Caco-2 (cell line): ENCODE results near the gene IL31. TPM values are rescaled to one million over a fixed set of nuclear protein-coding genes. Genes with fewer than 3 reads are reported as not detected.

Source experiments
- BruUV-seq: library from RNA; stranded (reverse); fragments of 400-500 nt; replicated peaks from 2 replicates; lab custom pipeline; 2021; lab: Mats Ljungman, UMichigan
- CTCF ChIA-PET: fragments of 300-600 bp; sonication (Branson Sonifier 250); formaldehyde crosslinking; loops from one replicate; lab custom pipeline; 2022; ENCODE audit warnings: antibody characterized with exemption; lab: Charles Lee
- POLR2A ChIA-PET: fragments of 300-600 bp; sonication (Branson Sonifier 250); formaldehyde crosslinking; loops from one replicate; lab custom pipeline; 2022; ENCODE audit warnings: antibody characterized with exemption; lab: Charles Lee
- DNase-seq, 2 experiments: peaks; one replicate each; pipeline versions ENCODE4 v3.0.0 to v3.0.0-alpha.2; 2020 to 2022
- H3K27me3 ChIP-seq: replicated peaks from 2 replicates; pipeline ENCODE4 v1.6.0; 2011; ENCODE audit warnings: low read length; ENCODE audit not compliant: control insufficient read depth, insufficient read depth
- H3K36me3 ChIP-seq: 2 replicates; pipeline ENCODE4 v1.5.1; 2011; ENCODE audit warnings: low read length; ENCODE audit not compliant: control insufficient read depth, insufficient read depth
- H3K4me1 ChIP-seq: fragments of 250-450 bp; sonication (Bioruptor Pico); 2 replicates; pipeline ENCODE4 v1.5.1; 2020; ENCODE audit warnings: mild to moderate bottlenecking
- H3K4me3 ChIP-seq: 2 replicates; pipeline ENCODE4 v1.5.1; 2011; ENCODE audit warnings: low read depth, mild to moderate bottlenecking, control low read depth, low read length
- H3K9me3 ChIP-seq: fragments of 250-450 bp; sonication (Bioruptor Pico); 2 replicates; pipeline ENCODE4 v1.5.1; 2020; ENCODE audit warnings: mild to moderate bottlenecking, moderate library complexity
- H3K27ac Mint-ChIP-seq: one replicate; pipeline ENCODE4 v1.8.0; 2022; ENCODE audit warnings: mixed read lengths; ENCODE audit not compliant: unreplicated experiment
- H3K27me3 Mint-ChIP-seq: one replicate; pipeline ENCODE4 v1.8.0; 2022; ENCODE audit warnings: mixed read lengths; ENCODE audit not compliant: insufficient read depth, unreplicated experiment
- H3K36me3 Mint-ChIP-seq: one replicate; pipeline ENCODE4 v1.8.0; 2022; ENCODE audit warnings: mild to moderate bottlenecking, mixed read lengths; ENCODE audit not compliant: insufficient read depth, unreplicated experiment
- H3K4me1 Mint-ChIP-seq: one replicate; pipeline ENCODE4 v1.8.0; 2022; ENCODE audit warnings: low read depth, mixed read lengths; ENCODE audit not compliant: unreplicated experiment
- H3K4me3 Mint-ChIP-seq: one replicate; pipeline ENCODE4 v1.8.0; 2022; ENCODE audit warnings: mild to moderate bottlenecking, moderate library complexity, mixed read lengths; ENCODE audit not compliant: unreplicated experiment
- H3K9me3 Mint-ChIP-seq: one replicate; pipeline ENCODE4 v1.8.0; 2022; ENCODE audit warnings: mixed read lengths; ENCODE audit not compliant: unreplicated experiment
- CTCF ChIP-seq, 2 experiments: fragments of 200-600 bp in 1 of 2; IDR thresholded peaks; 1 replicate in 1 of 2; 2 replicates in 1 of 2; pipeline versions ENCODE4 v1.5.1 to v1.8.0; 2011 to 2022; ENCODE audit warnings: antibody characterized with exemption in 1 of 2, control low read depth in 1 of 2, inconsistent platforms in 1 of 2, low read depth in 1 of 2, low read length in 1 of 2, mild to moderate bottlenecking in 1 of 2, moderate library complexity in 1 of 2; ENCODE audit not compliant: insufficient read depth in 1 of 2, severe bottlenecking in 1 of 2, unreplicated experiment in 1 of 2
- intact Hi-C: fragments of 100-400 bp; cut with micrococcal nuclease; formaldehyde crosslinking; loops from one replicate; pipeline ENCODE4 v1.10.0; 2022; ENCODE audit not compliant: unreplicated experiment
- total RNA-seq: library from RNA; stranded (reverse); gene quantifications from 2 replicates; pipeline ENCODE4 v1.2.3, GENCODE V29; 2022

Gene IL31
- total RNA-seq, 1 experiment from 2014 or later, result not detected

- Mint-ChIP-seq H3K4me3 (no peak overlapping the region), H3K9me3 (no peaks in the 10 kb centered on the region), H3K27ac (no peak overlapping the region), H3K4me1 (no peaks in the 10 kb centered on the region), H3K36me3 (no peaks in the 10 kb centered on the region), H3K27me3 (no peaks in the 10 kb centered on the region)
- POLR2A ChIA-PET, result no interaction called here
- CTCF ChIA-PET, result no interaction called here
- no peak for DNase-seq
- no peak overlapping the region for H3K4me3 ChIP-seq
- BruUV-seq, result no TSS peak
- H3K36me3 ChIP-seq, result no peaks in the 10 kb centered on the region
- H3K4me1 ChIP-seq, result no peaks in the 10 kb centered on the region
- no peak for TF ChIP-seq CTCF (IDR thresholded peaks at IDR 0.05; ENCODE audit: insufficient read depth in 1 of 2, low read depth in 1 of 2, low read length in 1 of 2, severe bottlenecking in 1 of 2, unreplicated experiment in 1 of 2)
- H3K27me3 ChIP-seq, result no peaks in the 10 kb centered on the region
- intact Hi-C loops, result loop anchor here (1.0 kb wide), 1 partner anchor 31 kb away; no protein-coding TSS in a partner anchor
- no peaks in the 10 kb centered on the region for H3K9me3 ChIP-seq
Measured at GRCh38 chr12:122160761-122161160, 13.3 kb downstream of the IL31 start.

GRCh38 chr12:122159882-122160281 lies 14.1 kb downstream of the IL31 start:
- H3K9me3 ChIP-seq, result no peaks in the 10 kb centered on the region
- Mint-ChIP-seq H3K27me3 (no peaks in the 10 kb centered on the region), H3K36me3 (no peaks in the 10 kb centered on the region), H3K4me3 (no peak overlapping the region), H3K9me3 (no peaks in the 10 kb centered on the region), H3K4me1 (no peaks in the 10 kb centered on the region), H3K27ac (no peak overlapping the region)
- H3K27me3 ChIP-seq, result no peaks in the 10 kb centered on the region
- intact Hi-C loops, result loop anchor here (1.0 kb wide), 1 partner anchor 31 kb away; no protein-coding TSS in a partner anchor
- H3K36me3 ChIP-seq, result no peaks in the 10 kb centered on the region
- peak; percentile 25 to 31 for TF ChIP-seq CTCF (IDR thresholded peaks at IDR 0.05; ENCODE audit: insufficient read depth in 1 of 2, low read depth in 1 of 2, low read length in 1 of 2, severe bottlenecking in 1 of 2, unreplicated experiment in 1 of 2)
- peak in 1 of 2 experiments; percentile 25 for DNase-seq
- CTCF ChIA-PET, result interaction anchor here (0.6 to 1.0 kb wide), 3 partner anchors 31 to 81 kb away, joined by 3 to 8 read pairs (median 3); partner anchors contain the start of gene MLXIP
- POLR2A ChIA-PET, result interaction anchor here (0.5 kb wide), 1 partner anchor 34 kb away, joined by 8 read pairs; no protein-coding TSS in a partner anchor
- H3K4me1 ChIP-seq, result no peaks in the 10 kb centered on the region
- H3K4me3 ChIP-seq, result no peak overlapping the region
- BruUV-seq, result no TSS peak

DNA sequence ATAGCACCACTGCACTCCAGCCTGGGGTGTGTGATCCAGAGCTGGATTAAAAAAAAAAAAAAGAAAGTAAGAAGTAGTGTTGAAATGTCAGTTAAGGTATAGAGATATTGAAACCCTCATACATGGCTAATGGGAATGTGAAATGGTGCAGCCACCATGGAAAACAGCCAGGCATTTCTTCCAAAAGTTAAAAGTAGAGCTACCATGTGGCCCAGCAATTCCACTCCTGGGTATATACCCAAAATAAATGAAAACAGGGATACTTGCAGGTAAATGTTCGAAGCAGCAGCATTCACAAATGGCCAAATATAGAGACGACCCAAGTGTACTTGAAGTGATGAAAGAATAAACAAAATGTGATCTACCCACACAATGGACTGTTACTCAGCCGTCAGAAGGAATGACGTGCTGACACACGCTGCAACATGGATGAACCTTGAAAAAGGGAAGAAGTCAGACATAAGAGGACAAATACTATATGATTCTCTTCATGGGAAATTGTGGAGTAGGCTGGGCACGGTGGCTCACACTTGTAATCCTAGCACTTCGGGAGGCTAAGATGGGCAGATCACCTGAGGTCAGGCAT lies 15.2 kb downstream of the IL31 start:
- H3K27ac Mint-ChIP-seq, result no peak overlapping the region
- Histone ChIP-seq H3K27me3 (no peaks in the 10 kb centered on the region), H3K36me3 (no peaks in the 10 kb centered on the region), H3K9me3 (no peaks in the 10 kb centered on the region), H3K4me1 (no peaks in the 10 kb centered on the region), H3K4me3 (no peak overlapping the region)
- no peak overlapping the region for H3K4me3 Mint-ChIP-seq
- H3K9me3 Mint-ChIP-seq, result no peaks in the 10 kb centered on the region
- ChIA-PET CTCF (interaction anchor here (0.5 to 1.6 kb wide), 4 partner anchors 15 to 47 kb away, joined by 3 to 6 read pairs (median 3); no protein-coding TSS in a partner anchor), POLR2A (interaction anchor here (0.6 kb wide), 1 partner anchor 661 kb away, joined by 3 read pairs; no protein-coding TSS in a partner anchor)
- no peaks in the 10 kb centered on the region for H3K36me3 Mint-ChIP-seq
- H3K4me1 Mint-ChIP-seq, result no peaks in the 10 kb centered on the region
- BruUV-seq, result no TSS peak
- intact Hi-C loops, result no loop called here
- DNase-seq, result no peak
- TF ChIP-seq CTCF (IDR thresholded peaks at IDR 0.05; ENCODE audit: insufficient read depth in 1 of 2, low read depth in 1 of 2, low read length in 1 of 2, severe bottlenecking in 1 of 2, unreplicated experiment in 1 of 2), result no peak
- H3K27me3 Mint-ChIP-seq, result no peaks in the 10 kb centered on the region
